ENCODE results near the gene CALR3.
"Not testable (repeated sequence)": the region's sequence is repeated elsewhere in the genome, so short reads cannot be mapped to it uniquely, and the experiment has no call there.

The CALR3 gene

DNA sequence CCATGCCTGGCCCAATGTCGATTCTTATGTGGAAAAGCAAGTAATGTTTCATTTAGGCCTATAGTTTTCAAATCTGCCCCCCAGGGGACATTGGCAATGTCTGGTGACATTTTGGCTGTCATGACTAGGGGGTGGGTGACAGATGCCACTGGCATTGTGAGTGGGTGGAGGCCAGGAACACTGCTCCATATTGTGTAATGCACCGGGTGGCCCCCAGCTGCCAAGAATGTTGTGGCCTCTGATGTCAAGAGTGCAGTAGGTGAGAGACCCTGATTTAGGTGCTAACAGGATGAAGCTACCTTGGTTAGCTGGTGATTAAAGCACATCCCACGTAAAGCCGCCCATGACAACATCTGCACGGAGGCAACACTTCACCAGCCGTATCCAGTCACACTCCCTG is 11.0 kb upstream of the CALR3 start:
- no peak overlapping the region for H3K4me3 ChIP-seq (ENCODE audit: low read length)
- H3F3A ChIP-seq (ENCODE audit: control insufficient read depth, insufficient read depth), result no peaks in the 10 kb centered on the region
- no peak overlapping the region for H3K4me2 ChIP-seq (ENCODE audit: low read length)
- H3K27me3 ChIP-seq (ENCODE audit: control insufficient read depth, low read length), result no peaks in the 10 kb centered on the region
- no peaks in the 10 kb centered on the region for H4K20me1 ChIP-seq (ENCODE audit: control insufficient read depth, insufficient read depth, low read depth, low read length)
- TF ChIP-seq, protein P1, sequence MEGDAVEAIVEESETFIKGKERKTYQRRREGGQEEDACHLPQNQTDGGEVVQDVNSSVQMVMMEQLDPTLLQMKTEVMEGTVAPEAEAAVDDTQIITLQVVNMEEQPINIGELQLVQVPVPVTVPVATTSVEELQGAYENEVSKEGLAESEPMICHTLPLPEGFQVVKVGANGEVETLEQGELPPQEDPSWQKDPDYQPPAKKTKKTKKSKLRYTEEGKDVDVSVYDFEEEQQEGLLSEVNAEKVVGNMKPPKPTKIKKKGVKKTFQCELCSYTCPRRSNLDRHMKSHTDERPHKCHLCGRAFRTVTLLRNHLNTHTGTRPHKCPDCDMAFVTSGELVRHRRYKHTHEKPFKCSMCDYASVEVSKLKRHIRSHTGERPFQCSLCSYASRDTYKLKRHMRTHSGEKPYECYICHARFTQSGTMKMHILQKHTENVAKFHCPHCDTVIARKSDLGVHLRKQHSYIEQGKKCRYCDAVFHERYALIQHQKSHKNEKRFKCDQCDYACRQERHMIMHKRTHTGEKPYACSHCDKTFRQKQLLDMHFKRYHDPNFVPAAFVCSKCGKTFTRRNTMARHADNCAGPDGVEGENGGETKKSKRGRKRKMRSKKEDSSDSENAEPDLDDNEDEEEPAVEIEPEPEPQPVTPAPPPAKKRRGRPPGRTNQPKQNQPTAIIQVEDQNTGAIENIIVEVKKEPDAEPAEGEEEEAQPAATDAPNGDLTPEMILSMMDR (IDR thresholded peaks at IDR 0.05; ENCODE audit: low read depth, low read length, poor library complexity, severe bottlenecking), result no peak
- TF ChIP-seq EZH2phosphoT487 (IDR thresholded peaks at IDR 0.05; ENCODE audit: borderline replicate concordance, low read length), result no peak
- no peaks in the 10 kb centered on the region for H3K9me2 ChIP-seq (replicated peaks; ENCODE audit: control insufficient read depth, low read length)
- H3K27ac ChIP-seq (ENCODE audit: low read depth, low read length), result no peak overlapping the region
- H3K4me1 ChIP-seq (ENCODE audit: control insufficient read depth, low read length), result no peaks in the 10 kb centered on the region
- peaks cover 42% of the 10 kb centered on the region for H3K36me3 ChIP-seq (ENCODE audit: control insufficient read depth, low read length)
- H3K9me3 ChIP-seq (ENCODE audit: control insufficient read depth, insufficient read depth, low read length), result no peaks in the 10 kb centered on the region
- H3K79me2 ChIP-seq (ENCODE audit: control insufficient read depth, low read length), result 0 out of 2 replicates have a peak, but pooled peaks cover 3% of the 10 kb centered on the region

DNA sequence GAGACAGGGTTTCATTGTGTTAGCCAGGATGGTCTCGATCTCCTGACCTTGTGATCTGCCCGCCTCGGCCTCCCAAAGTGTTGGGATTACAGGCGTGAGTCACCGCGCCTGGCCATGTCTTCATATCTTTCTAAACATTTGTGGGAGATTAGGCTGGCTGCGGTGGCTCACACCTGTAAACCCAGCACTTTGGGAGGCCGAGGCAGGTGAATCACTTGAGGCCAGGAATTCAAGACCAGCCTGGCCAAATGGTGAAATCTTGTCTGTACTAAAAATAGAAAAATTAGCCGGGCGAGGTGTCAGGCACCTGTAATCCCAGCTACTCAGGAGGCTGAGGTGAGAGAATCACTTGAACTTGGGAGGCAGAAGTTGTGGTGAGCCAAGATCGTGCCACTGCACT is 10.2 kb upstream of the CALR3 start:
- peaks cover 42% of the 10 kb centered on the region for H3K36me3 ChIP-seq (ENCODE audit: control insufficient read depth, low read length)
- H3F3A ChIP-seq (ENCODE audit: control insufficient read depth, insufficient read depth); H3K9me2 ChIP-seq (replicated peaks; ENCODE audit: control insufficient read depth, low read length); H4K20me1 ChIP-seq (ENCODE audit: control insufficient read depth, insufficient read depth, low read depth, low read length); H3K79me2 ChIP-seq (ENCODE audit: control insufficient read depth, low read length); H3K27me3 ChIP-seq (ENCODE audit: control insufficient read depth, low read length); H3K4me3 ChIP-seq (ENCODE audit: low read length); H3K4me1 ChIP-seq (ENCODE audit: control insufficient read depth, low read length); H3K27ac ChIP-seq (ENCODE audit: low read depth, low read length); H3K9me3 ChIP-seq (ENCODE audit: control insufficient read depth, insufficient read depth, low read length); H3K4me2 ChIP-seq (ENCODE audit: low read length): not testable (repeated sequence)

DNA sequence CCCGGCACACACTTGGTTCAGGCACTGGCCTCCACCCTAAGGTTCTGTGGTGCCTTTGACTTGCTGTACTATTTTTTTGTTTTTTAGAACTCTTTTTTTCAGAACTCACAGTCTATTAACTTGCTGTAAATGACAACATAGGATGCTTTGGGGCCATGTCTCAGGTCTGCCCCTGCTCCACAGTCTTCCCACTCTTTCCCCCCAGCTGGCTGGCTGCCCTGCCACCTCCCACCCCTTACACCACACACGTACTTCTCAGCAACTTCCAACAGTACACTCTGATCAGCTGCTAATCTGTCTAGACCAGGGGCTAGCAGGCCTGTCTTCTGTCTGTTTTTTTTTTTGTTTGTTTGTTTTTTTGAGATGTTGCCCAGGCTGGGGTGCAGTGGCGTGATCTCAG is 8.3 kb upstream of the CALR3 start:
- H3K4me2 ChIP-seq (ENCODE audit: low read length), result no peak overlapping the region

DNA sequence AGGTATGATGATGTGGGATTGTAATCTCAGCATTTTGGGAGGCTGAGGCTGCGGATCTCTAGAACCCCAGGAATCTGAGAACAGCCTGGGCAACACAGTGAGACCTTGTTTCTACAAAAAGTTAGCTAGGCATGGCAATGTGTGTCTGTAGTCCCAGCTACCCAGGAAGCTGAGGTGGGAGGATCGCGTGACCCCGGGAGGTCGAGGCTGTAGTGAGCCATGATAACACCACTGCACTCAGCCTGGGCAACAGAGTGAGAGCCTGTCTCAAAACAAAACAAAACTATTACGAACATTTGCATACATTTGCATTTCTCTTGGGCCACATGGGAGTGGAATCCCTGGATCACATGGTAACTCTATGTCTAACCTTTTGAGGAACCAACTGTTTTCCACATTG is 1.9 kb upstream of the CALR3 start:
- Histone ChIP-seq H3K27me3 (ENCODE audit: control insufficient read depth, low read length) (no peaks in the 10 kb centered on the region), H3K27ac (ENCODE audit: low read depth, low read length) (no peak overlapping the region), H3K4me3 (ENCODE audit: low read length) (peak overlapping the region; percentile 24), H3K9me3 (ENCODE audit: control insufficient read depth, insufficient read depth, low read length) (no peaks in the 10 kb centered on the region), H3K9me2 (replicated peaks; ENCODE audit: control insufficient read depth, low read length) (no peaks in the 10 kb centered on the region), H3K4me1 (ENCODE audit: control insufficient read depth, low read length) (peaks cover 24% of the 10 kb centered on the region), H3K79me2 (ENCODE audit: control insufficient read depth, low read length) (peaks cover 33% of the 10 kb centered on the region), H3F3A (ENCODE audit: control insufficient read depth, insufficient read depth) (peaks cover 3% of the 10 kb centered on the region; the same call in 1 of the 2 replicates), H3K4me2 (ENCODE audit: low read length) (peak overlapping the region; percentile 78), H3K36me3 (ENCODE audit: control insufficient read depth, low read length) (peaks cover 12% of the 10 kb centered on the region), H4K20me1 (ENCODE audit: control insufficient read depth, insufficient read depth, low read depth, low read length) (no peaks in the 10 kb centered on the region)
- TF ChIP-seq, protein P1 (IDR thresholded peaks at IDR 0.05; ENCODE audit: low read depth, low read length, poor library complexity, severe bottlenecking), result no peak
- TF ChIP-seq EZH2phosphoT487 (IDR thresholded peaks at IDR 0.05; ENCODE audit: borderline replicate concordance, low read length), result no peak

More for the DNA sequence above, 8.3 kb upstream of the CALR3 start:
- Histone ChIP-seq H3K36me3 (ENCODE audit: control insufficient read depth, low read length) (peaks cover 37% of the 10 kb centered on the region), H3K4me1 (ENCODE audit: control insufficient read depth, low read length) (no peaks in the 10 kb centered on the region), H3K4me3 (ENCODE audit: low read length) (no peak overlapping the region), H3K9me2 (replicated peaks; ENCODE audit: control insufficient read depth, low read length) (no peaks in the 10 kb centered on the region), H3K79me2 (ENCODE audit: control insufficient read depth, low read length) (peaks cover 7% of the 10 kb centered on the region), H3K9me3 (ENCODE audit: control insufficient read depth, insufficient read depth, low read length) (no peaks in the 10 kb centered on the region), H3K27me3 (ENCODE audit: control insufficient read depth, low read length) (no peaks in the 10 kb centered on the region), H3K27ac (ENCODE audit: low read depth, low read length) (no peak overlapping the region), H4K20me1 (ENCODE audit: control insufficient read depth, insufficient read depth, low read depth, low read length) (no peaks in the 10 kb centered on the region), H3F3A (ENCODE audit: control insufficient read depth, insufficient read depth) (no peaks in the 10 kb centered on the region)
- TF ChIP-seq, protein P1 (IDR thresholded peaks at IDR 0.05; ENCODE audit: low read depth, low read length, poor library complexity, severe bottlenecking), result no peak
- no peak for TF ChIP-seq EZH2phosphoT487 (IDR thresholded peaks at IDR 0.05; ENCODE audit: borderline replicate concordance, low read length)
